K562 (cell line): ENCODE results near the gene THADA. TPM values are rescaled to one million over a fixed set of nuclear protein-coding genes. Genes with fewer than 3 reads are reported as not detected.

Experiments
- ATAC-seq: fragments of 200-7000 bp; cut with Tn5 transposase; 3 replicates; pipeline ENCODE4 v1.9.1; 2020; ENCODE audit warnings: moderate library complexity
- BruUV-seq: library from RNA; stranded (reverse); fragments of 400-500 nt; replicated peaks from 2 replicates; lab custom pipeline; 2021; lab: Mats Ljungman, UMichigan
- CTCF ChIA-PET: fragments of 300-600 bp; formaldehyde crosslinking; extraction: SDS; loops from one replicate; lab custom pipeline; 2021; ENCODE audit warnings: low intra/inter-chr PET ratio; lab: Yijun Ruan, JAX
- POLR2A ChIA-PET: fragments of 300-600, 350-650 bp; sonication (Branson Sonifier 250); formaldehyde crosslinking; extraction: SDS; loops from one replicate; lab custom pipeline; 2021; ENCODE audit warnings: antibody characterized with exemption, inconsistent platforms; lab: Yijun Ruan, JAX
- DNase-seq, 4 experiments: peaks; one replicate each; pipeline versions ENCODE4 v3.0.0 to v3.0.0-alpha.2; 2011 to 2018; ENCODE audit warnings: low spot score in 3 of 4, mixed read lengths in 3 of 4; ENCODE audit errors: extremely low read depth in 1 of 4
- FAIRE-seq: peaks from 2 replicates; lab custom pipeline; 2011; peaks lifted over from hg19 to GRCh38; lab: Jason Lieb, UNC
- H2AFZ ChIP-seq: 2 replicates; pipeline ENCODE4 v1.6.0; 2011; ENCODE audit warnings: low read depth, low read length, control low read depth, inconsistent platforms
- H3K27ac ChIP-seq: fragments of 200-600 bp; 3 replicates; pipeline ENCODE4 v1.8.0; 2011; ENCODE audit warnings: low read depth, mild to moderate bottlenecking, control low read depth, inconsistent platforms, low read length, moderate library complexity, mixed read lengths; ENCODE audit errors: extremely low read depth
- H3K27me3 ChIP-seq, 2 experiments: fragments of 300-600 bp in 1 of 2; 2 replicates in 1 of 2; 3 replicates in 1 of 2; pipeline versions ENCODE4 v1.6.0 to v1.8.0; 2011; ENCODE audit warnings: inconsistent platforms in 2 of 2, low read length in 2 of 2, mild to moderate bottlenecking in 1 of 2, mixed read lengths in 1 of 2, moderate library complexity in 1 of 2; ENCODE audit not compliant: control insufficient read depth in 2 of 2, insufficient read depth in 2 of 2
- H3K36me3 ChIP-seq: fragments of 300-600 bp; 3 replicates; pipeline ENCODE4 v1.8.0; 2011; ENCODE audit warnings: mild to moderate bottlenecking, low read length, inconsistent platforms; ENCODE audit not compliant: control insufficient read depth, insufficient read depth
- H3K4me1 ChIP-seq, 2 experiments: fragments of 200-600 bp in 1 of 2; replicated peaks in 1 of 2; 2 replicates in 1 of 2; 3 replicates in 1 of 2; pipeline versions ENCODE4 v1.5.1 to v1.8.0; 2011; ENCODE audit warnings: inconsistent platforms in 2 of 2, low read length in 2 of 2, mild to moderate bottlenecking in 1 of 2, mixed read lengths in 1 of 2, moderate library complexity in 1 of 2; ENCODE audit not compliant: control insufficient read depth in 2 of 2, insufficient read depth in 2 of 2
- H3K4me2 ChIP-seq: 2 replicates; pipeline ENCODE4 v1.6.1; 2011; ENCODE audit warnings: low read length, control low read depth, inconsistent platforms, mixed read lengths; ENCODE audit not compliant: insufficient read depth
- H3K4me3 ChIP-seq: fragments of 200-600 bp; sonication (generic), shearing (Covaris generic); 2 replicates; pipeline ENCODE4 v1.5.1; 2016; ENCODE audit warnings: control low read depth, inconsistent platforms
- H3K79me2 ChIP-seq: fragments of 200-600 bp; 3 replicates; pipeline ENCODE4 v1.8.0; 2011; ENCODE audit warnings: low read length, inconsistent platforms; ENCODE audit not compliant: control insufficient read depth, insufficient read depth
- H3K9ac ChIP-seq, 2 experiments: 2 replicates each; pipeline versions ENCODE4 v1.6.0 to v1.6.1; 2011; ENCODE audit warnings: low read depth in 2 of 2, low read length in 2 of 2, control low read depth in 1 of 2, inconsistent platforms in 1 of 2, mild to moderate bottlenecking in 1 of 2, mixed read lengths in 1 of 2; ENCODE audit not compliant: insufficient read depth in 1 of 2
- H3K9me1 ChIP-seq: one replicate; pipeline ENCODE4 v1.6.0; 2011; ENCODE audit warnings: inconsistent platforms, mild to moderate bottlenecking, low read length, moderate library complexity; ENCODE audit not compliant: control insufficient read depth, insufficient read depth
- H3K9me3 ChIP-seq: replicated peaks from 2 replicates; pipeline ENCODE4 v1.5.1; 2011; ENCODE audit warnings: low read depth, low read length, inconsistent platforms; ENCODE audit not compliant: control insufficient read depth, insufficient read depth
- H4K20me1 ChIP-seq: replicated peaks from 2 replicates; pipeline ENCODE4 v1.6.1; 2011; ENCODE audit warnings: low read length, inconsistent platforms, mixed read lengths; ENCODE audit not compliant: control insufficient read depth, insufficient read depth
- FOXM1 ChIP-seq, 2 experiments: fragments of 450-650 bp in 1 of 2; sonication (generic) in 1 of 2; formaldehyde crosslinking in 1 of 2; IDR thresholded peaks; 2 replicates each; pipeline versions ENCODE4 v1.6.1 to v1.9.0; 2017 to 2022; ENCODE audit warnings: low read depth in 2 of 2, mild to moderate bottlenecking in 2 of 2, missing genetic modification reagents in 1 of 2, moderate library complexity in 1 of 2
- SAP30 ChIP-seq: fragments of 200-600 bp; sonication (generic); IDR thresholded peaks from 2 replicates; pipeline ENCODE4 v1.6.1; 2012; ENCODE audit warnings: borderline replicate concordance, low read depth, mild to moderate bottlenecking, moderate library complexity, low read length, control low read depth, inconsistent platforms; ENCODE audit not compliant: insufficient read depth, poor library complexity, severe bottlenecking
- ZNF79 ChIP-seq: fragments of 250-450 bp; sonication (Bioruptor Pico); IDR thresholded peaks from 2 replicates; pipeline ENCODE4 v1.4.0; 2020; ENCODE audit warnings: low read depth, mild to moderate bottlenecking, moderate library complexity
- WGBS: fragments of 100-300 bp; shearing (Covaris generic); methylation state at CpG from one replicate; pipeline ENCODE4 v1.1.6; 2016; ENCODE audit warnings: low coverage, mixed read lengths; ENCODE audit not compliant: insufficient coverage; ENCODE audit errors: missing lambda C conversion rate; 5-methylcytosine and 5-hydroxymethylcytosine counted together
- in situ Hi-C: fragments of 300-500 bp; cut with MboI; formaldehyde crosslinking; loops from 4 replicates; pipeline ENCODE4 v1.15.0; 2018; ENCODE audit warnings: inconsistent platforms, mixed read lengths
- intact Hi-C: fragments of 100-400 bp; cut with micrococcal nuclease; formaldehyde crosslinking; loops from 2 replicates; pipeline ENCODE4 v1.14.2; 2022
- polyA plus RNA-seq, 8 experiments: library from polyadenylated mRNA; depleted of rRNA in 4 of 8; stranded (reverse) in 5 of 8; unstranded in 3 of 8; fragments of >200 nt; fragmentation: Nextera tagmentation in 2 of 8; fragmentation: Illumina TruSeq in 1 of 8; extraction: Ambion mirVana in 2 of 8; extraction: Trizol in 1 of 8; gene quantifications; 2 replicates each; pipeline versions ENCODE4 v1.2.1 to v1.2.3, GENCODE V29; 2011 to 2014; ENCODE audit warnings: inconsistent platforms in 1 of 8, missing spikeins in 1 of 8
- total RNA-seq, 7 experiments: library from RNA; depleted of rRNA in 6 of 7; stranded (reverse); fragments of >200 nt in 6 of 7; fragmentation: Illumina TruSeq in 2 of 7; extraction: Trizol in 2 of 7; gene quantifications; 2 replicates each; pipeline versions ENCODE4 v1.2.1 to v1.2.3, GENCODE V29; 2011 to 2021; ENCODE audit warnings: low replicate concordance in 1 of 7
- TF ChIP-seq, protein P1 (sequence below): fragments of 450-650 bp; formaldehyde crosslinking; IDR thresholded peaks from 2 replicates; pipeline ENCODE4 v1.4.0; 2020; ENCODE audit warnings: mild to moderate bottlenecking, mixed read lengths
- TF ChIP-seq, protein P2 (sequence below): sonication (generic); formaldehyde crosslinking; IDR thresholded peaks from 2 replicates; pipeline ENCODE4 v1.5.0; 2020; ENCODE audit warnings: missing genetic modification reagents
- TF ChIP-seq, protein P3 (sequence below): sonication (generic); formaldehyde crosslinking; IDR thresholded peaks from 2 replicates; pipeline ENCODE4 v1.8.1; 2023; ENCODE audit warnings: mild to moderate bottlenecking, missing genetic modification reagents

The THADA gene
- total and polyA plus RNA-seq, 9 of the 15 experiments (the other 6 are each of a cell fraction or from before 2014, with no cell fraction given), result 17.8 to 34.7 (median 31.9) TPM

DNA sequence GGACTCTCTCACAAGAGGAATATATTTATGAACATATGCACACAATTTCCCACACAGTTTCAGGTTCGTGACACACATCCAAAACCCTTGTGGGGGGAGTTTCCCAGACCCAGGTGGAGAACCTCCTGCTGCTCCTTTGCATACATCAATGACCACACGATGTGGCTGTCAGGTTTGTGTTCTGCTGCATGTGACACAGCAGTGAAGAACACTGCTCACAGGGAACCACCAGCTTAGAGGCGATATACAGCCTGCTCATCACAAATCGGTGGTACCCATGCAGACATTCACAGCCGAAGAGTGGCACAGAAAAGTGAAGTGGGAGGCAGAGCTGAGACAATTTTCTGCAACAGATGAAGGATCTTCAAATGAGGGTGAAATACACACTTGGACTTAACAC is 193.8 kb downstream of the THADA start:
- intact Hi-C loops, result no loop called here
- H3K4me2 ChIP-seq, result no peak overlapping the region
- DNase-seq (no peak), FAIRE-seq (no peak), ATAC-seq (no peak)
- H4K20me1 ChIP-seq, result no peaks in the 10 kb centered on the region
- no peaks in the 10 kb centered on the region for H3K79me2 ChIP-seq
- no peaks in the 10 kb centered on the region; a peak in 1 of 5 replicates for H3K4me1 ChIP-seq
- CTCF ChIA-PET, result no interaction called here
- TF ChIP-seq, protein P1, sequence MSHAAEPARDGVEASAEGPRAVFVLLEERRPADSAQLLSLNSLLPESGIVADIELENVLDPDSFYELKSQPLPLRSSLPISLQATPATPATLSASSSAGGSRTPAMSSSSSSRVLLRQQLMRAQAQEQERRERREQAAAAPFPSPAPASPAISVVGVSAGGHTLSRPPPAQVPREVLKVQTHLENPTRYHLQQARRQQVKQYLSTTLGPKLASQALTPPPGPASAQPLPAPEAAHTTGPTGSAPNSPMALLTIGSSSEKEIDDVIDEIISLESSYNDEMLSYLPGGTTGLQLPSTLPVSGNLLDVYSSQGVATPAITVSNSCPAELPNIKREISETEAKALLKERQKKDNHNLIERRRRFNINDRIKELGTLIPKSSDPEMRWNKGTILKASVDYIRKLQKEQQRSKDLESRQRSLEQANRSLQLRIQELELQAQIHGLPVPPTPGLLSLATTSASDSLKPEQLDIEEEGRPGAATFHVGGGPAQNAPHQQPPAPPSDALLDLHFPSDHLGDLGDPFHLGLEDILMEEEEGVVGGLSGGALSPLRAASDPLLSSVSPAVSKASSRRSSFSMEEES (CRISPR knock-in tag), result no peak
- TF ChIP-seq ZNF79 (CRISPR knock-in tag) (no peak), SAP30 (no peak), FOXM1 (IDR thresholded peaks at IDR 0.05; ENCODE audit: low read depth) (no peak), FOXM1 (CRISPR knock-in tag; IDR thresholded peaks at IDR 0.05; ENCODE audit: low read depth) (no peak)
- TF ChIP-seq, protein P2, sequence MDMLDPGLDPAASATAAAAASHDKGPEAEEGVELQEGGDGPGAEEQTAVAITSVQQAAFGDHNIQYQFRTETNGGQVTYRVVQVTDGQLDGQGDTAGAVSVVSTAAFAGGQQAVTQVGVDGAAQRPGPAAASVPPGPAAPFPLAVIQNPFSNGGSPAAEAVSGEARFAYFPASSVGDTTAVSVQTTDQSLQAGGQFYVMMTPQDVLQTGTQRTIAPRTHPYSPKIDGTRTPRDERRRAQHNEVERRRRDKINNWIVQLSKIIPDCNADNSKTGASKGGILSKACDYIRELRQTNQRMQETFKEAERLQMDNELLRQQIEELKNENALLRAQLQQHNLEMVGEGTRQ (CRISPR knock-in tag), result no peak
- TF ChIP-seq, protein P3, sequence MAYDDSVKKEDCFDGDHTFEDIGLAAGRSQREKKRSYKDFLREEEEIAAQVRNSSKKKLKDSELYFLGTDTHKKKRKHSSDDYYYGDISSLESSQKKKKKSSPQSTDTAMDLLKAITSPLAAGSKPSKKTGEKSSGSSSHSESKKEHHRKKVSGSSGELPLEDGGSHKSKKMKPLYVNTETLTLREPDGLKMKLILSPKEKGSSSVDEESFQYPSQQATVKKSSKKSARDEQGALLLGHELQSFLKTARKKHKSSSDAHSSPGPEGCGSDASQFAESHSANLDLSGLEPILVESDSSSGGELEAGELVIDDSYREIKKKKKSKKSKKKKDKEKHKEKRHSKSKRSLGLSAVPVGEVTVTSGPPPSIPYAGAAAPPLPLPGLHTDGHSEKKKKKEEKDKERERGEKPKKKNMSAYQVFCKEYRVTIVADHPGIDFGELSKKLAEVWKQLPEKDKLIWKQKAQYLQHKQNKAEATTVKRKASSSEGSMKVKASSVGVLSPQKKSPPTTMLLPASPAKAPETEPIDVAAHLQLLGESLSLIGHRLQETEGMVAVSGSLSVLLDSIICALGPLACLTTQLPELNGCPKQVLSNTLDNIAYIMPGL, result no peak
- H3K9ac ChIP-seq, result no peak overlapping the region
- H3K9me3 ChIP-seq, result no peaks in the 10 kb centered on the region
- peaks cover 9% of the 10 kb centered on the region; the same call in 2 of the 3 replicates for H3K36me3 ChIP-seq
- no peak overlapping the region for H3K4me3 ChIP-seq
- POLR2A ChIA-PET, result interaction anchor here (1.2 kb wide), 1 partner anchor 57 kb away, joined by 3 read pairs; no protein-coding TSS in a partner anchor
- no TSS peak for BruUV-seq
- WGBS, result 59% methylated on average over 5 of the region's 5 CpGs
- no peak overlapping the region for H3K27ac ChIP-seq
- no peaks in the 10 kb centered on the region for H3K9me1 ChIP-seq
- no peaks in the 10 kb centered on the region for H3K27me3 ChIP-seq
- in situ Hi-C loops, result no loop called here
- no peak overlapping the region for H2AFZ ChIP-seq
